Keratinocyte (primary cell): ENCODE results near the gene PTX3. TPM values are rescaled to one million over a fixed set of nuclear protein-coding genes. Genes with fewer than 3 reads are reported as not detected.

ENCODE experiments used
- DNase-seq: peaks from one replicate; pipeline ENCODE4 v3.0.0-alpha.2; 2011; ENCODE audit warnings: low read depth, missing footprints, low spot score
- FAIRE-seq: peaks from 2 replicates; lab custom pipeline; 2011; peaks lifted over from hg19 to GRCh38; lab: Jason Lieb, UNC
- H2AFZ ChIP-seq: 2 replicates; pipeline ENCODE4 v1.6.0; 2012; ENCODE audit warnings: low read length, control low read depth, inconsistent platforms; ENCODE audit not compliant: control insufficient read depth
- H3K27ac ChIP-seq: 2 replicates; pipeline ENCODE4 v1.5.1; 2011; ENCODE audit warnings: low read length; ENCODE audit not compliant: control insufficient read depth, insufficient read depth
- H3K27me3 ChIP-seq: 3 replicates; pipeline ENCODE4 v1.6.0; 2011; ENCODE audit warnings: low read length; ENCODE audit not compliant: control insufficient read depth, insufficient read depth; ENCODE audit errors: extremely low read depth
- H3K36me3 ChIP-seq, 2 experiments: 2 replicates in 1 of 2; 3 replicates in 1 of 2; pipeline ENCODE4 v1.5.1; 2011; ENCODE audit warnings: low read length in 2 of 2, mild to moderate bottlenecking in 1 of 2; ENCODE audit not compliant: control insufficient read depth in 2 of 2, insufficient read depth in 2 of 2; ENCODE audit errors: extremely low read depth in 1 of 2
- H3K4me1 ChIP-seq: 3 replicates; pipeline ENCODE4 v1.5.1; 2011; ENCODE audit warnings: low read length; ENCODE audit not compliant: control insufficient read depth, insufficient read depth; ENCODE audit errors: extremely low read depth
- H3K4me2 ChIP-seq: 3 replicates; pipeline ENCODE4 v1.6.0; 2011; ENCODE audit warnings: low read depth, low read length; ENCODE audit not compliant: control insufficient read depth, insufficient read depth; ENCODE audit errors: extremely low read depth
- H3K4me3 ChIP-seq, 3 experiments: fragments of 200-600 bp in 1 of 3; sonication (generic) in 1 of 3; 2 replicates in 2 of 3; 3 replicates in 1 of 3; pipeline ENCODE4 v1.5.1; 2011 to 2016; ENCODE audit warnings: low read length in 3 of 3, mild to moderate bottlenecking in 3 of 3, control low read depth in 2 of 3, inconsistent platforms in 1 of 3, low read depth in 1 of 3, mixed read lengths in 1 of 3, mixed run types in 1 of 3, moderate library complexity in 1 of 3; ENCODE audit not compliant: control insufficient read depth in 2 of 3, insufficient read depth in 2 of 3; ENCODE audit errors: extremely low read depth in 1 of 3
- H3K79me2 ChIP-seq: 2 replicates; pipeline ENCODE4 v1.6.0; 2012; ENCODE audit warnings: low read length; ENCODE audit not compliant: control insufficient read depth, insufficient read depth
- H3K9ac ChIP-seq: 3 replicates; pipeline ENCODE4 v1.6.0; 2011; ENCODE audit warnings: low read length; ENCODE audit not compliant: control insufficient read depth, insufficient read depth; ENCODE audit errors: extremely low read depth
- H3K9me1 ChIP-seq: 3 replicates; pipeline ENCODE4 v1.6.0; 2011; ENCODE audit warnings: low read length; ENCODE audit not compliant: control insufficient read depth, insufficient read depth; ENCODE audit errors: extremely low read depth
- H3K9me3 ChIP-seq: 2 replicates; pipeline ENCODE4 v1.5.1; 2012; ENCODE audit warnings: low read depth, low read length; ENCODE audit not compliant: control insufficient read depth
- H4K20me1 ChIP-seq: 3 replicates; pipeline ENCODE4 v1.6.0; 2011; ENCODE audit warnings: low read length; ENCODE audit not compliant: control insufficient read depth, insufficient read depth; ENCODE audit errors: extremely low read depth
- CTCF ChIP-seq, 3 experiments: IDR thresholded peaks in 1 of 3; conservative IDR thresholded peaks in 1 of 3; optimal IDR thresholded peaks in 1 of 3; 2 replicates in 2 of 3; 3 replicates in 1 of 3; pipeline versions ENCODE3 to v1.5.1; 2011; ENCODE audit warnings: low read length in 3 of 3, mild to moderate bottlenecking in 3 of 3, moderate library complexity in 2 of 3, control low read depth in 1 of 3, inconsistent platforms in 1 of 3; ENCODE audit not compliant: insufficient read depth in 2 of 3; ENCODE audit errors: extremely low read depth in 1 of 3
- EZH2 ChIP-seq: IDR thresholded peaks from one replicate; pipeline ENCODE4 v1.6.1; 2012; ENCODE audit warnings: inconsistent platforms, mild to moderate bottlenecking, low read length, moderate library complexity
- dilution Hi-C: fragments of 300-500 bp; cut with MboI; formaldehyde crosslinking; loops from one replicate; pipeline ENCODE4 v1.7.0; 2020; ENCODE audit warnings: low sequenced_read_pairs; ENCODE audit not compliant: extremely low pct_ligation_motif_present
- polyA plus RNA-seq, 5 experiments: library from polyadenylated mRNA; depleted of rRNA in 3 of 5; stranded (reverse) in 3 of 5; stranded (forward) in 1 of 5; unstranded in 1 of 5; fragments of >200 nt; gene quantifications; 1 replicate in 1 of 5; 2 replicates in 3 of 5; 3 replicates in 1 of 5; pipeline versions ENCODE4 v1.2.1 to v1.2.3, GENCODE V29; 2011 to 2012; ENCODE audit warnings: missing spikeins in 2 of 5, low read depth in 1 of 5, low replicate concordance in 1 of 5

PTX3 gene
- polyA plus RNA-seq, 1 donor (not counting 4 experiments of a cell fraction or from before 2014, with no cell fraction given): 0.14 TPM

GRCh38 chr3:157418104-157418503, 18.5 kb upstream of the PTX3 start:
- Histone ChIP-seq H3K27me3 (no peaks in the 10 kb centered on the region), H3K4me3 (no peak overlapping the region), H2AFZ (no peak overlapping the region), H3K79me2 (no peaks in the 10 kb centered on the region), H3K36me3 (no peaks in the 10 kb centered on the region), H3K9me3 (no peaks in the 10 kb centered on the region), H3K4me2 (peak overlapping the region; percentile 28), H3K4me1 (peaks cover 12% of the 10 kb centered on the region), H3K9ac (no peak overlapping the region), H3K9me1 (no peaks in the 10 kb centered on the region), H4K20me1 (no peaks in the 10 kb centered on the region), H3K27ac (no peak overlapping the region)
- dilution Hi-C loops: no loop called here
- no peak for DNase-seq
- TF ChIP-seq EZH2: no peak
- TF ChIP-seq CTCF (optimal IDR thresholded peaks at IDR 0.05 in 1 of 3, IDR thresholded peaks at IDR 0.05 in 1 of 3, conservative IDR thresholded peaks at IDR 0.05 in 1 of 3; ENCODE audit: extremely low read depth in 1 of 3, insufficient read depth in 2 of 3, low read length in 3 of 3): no peak
- FAIRE-seq: peak; percentile 69

GRCh38 chr3:157420606-157421130, 16.0 kb upstream of the PTX3 start:
- H3K4me3 ChIP-seq: no peak overlapping the region
- no peak for FAIRE-seq
- H3K27ac ChIP-seq: no peak overlapping the region
- no peak for DNase-seq
- no peak overlapping the region for H3K9ac ChIP-seq
- H3K27me3 ChIP-seq: no peaks in the 10 kb centered on the region
- H3K9me1 ChIP-seq: no peaks in the 10 kb centered on the region
- H4K20me1 ChIP-seq: no peaks in the 10 kb centered on the region
- no peaks in the 10 kb centered on the region for H3K36me3 ChIP-seq
- H3K79me2 ChIP-seq: no peaks in the 10 kb centered on the region
- H2AFZ ChIP-seq: no peak overlapping the region
- H3K9me3 ChIP-seq: no peaks in the 10 kb centered on the region
- peaks cover 12% of the 10 kb centered on the region for H3K4me1 ChIP-seq
- dilution Hi-C loops: no loop called here
- no peak overlapping the region for H3K4me2 ChIP-seq
- TF ChIP-seq EZH2 (no peak), CTCF (optimal IDR thresholded peaks at IDR 0.05 in 1 of 3, IDR thresholded peaks at IDR 0.05 in 1 of 3, conservative IDR thresholded peaks at IDR 0.05 in 1 of 3; ENCODE audit: extremely low read depth in 1 of 3, insufficient read depth in 2 of 3, low read length in 3 of 3) (no peak)
